DND-41 (cell line): ENCODE data around the gene RNMT.

Source experiments
- EZH2 ChIP-seq: IDR thresholded peaks from 3 replicates; pipeline ENCODE4 v1.6.1; 2012; ENCODE audit warnings: borderline replicate concordance, low read depth, mild to moderate bottlenecking, moderate library complexity, low read length, inconsistent platforms; ENCODE audit not compliant: severe bottlenecking
- TF ChIP-seq, protein P1 (sequence below): IDR thresholded peaks from 2 replicates; pipeline ENCODE4 v1.5.1; 2012; ENCODE audit warnings: borderline replicate concordance, low read length, moderate library complexity, mild to moderate bottlenecking; ENCODE audit not compliant: poor library complexity, severe bottlenecking; ENCODE audit errors: extremely low read depth

DNA sequence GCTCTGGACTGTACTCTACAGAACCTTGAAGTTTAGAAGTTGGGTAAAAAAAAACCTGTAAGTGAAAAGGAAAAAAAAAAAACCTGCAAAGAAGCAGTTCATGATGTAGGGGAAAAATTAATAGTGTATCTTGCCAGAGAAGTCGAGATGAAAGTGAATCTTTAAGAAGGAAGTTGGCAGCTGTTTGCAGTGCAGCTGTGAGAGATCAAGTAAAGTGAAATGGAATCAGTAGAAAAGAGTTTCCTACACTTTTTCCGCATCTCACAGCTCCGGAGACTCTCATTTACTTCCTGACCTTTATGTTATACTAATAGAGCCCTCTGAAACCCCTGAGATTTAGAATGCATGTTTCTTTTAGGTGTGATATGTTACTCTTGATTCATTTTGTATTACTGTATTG, 19.2 kb downstream of the RNMT start:
- TF ChIP-seq, protein P1, sequence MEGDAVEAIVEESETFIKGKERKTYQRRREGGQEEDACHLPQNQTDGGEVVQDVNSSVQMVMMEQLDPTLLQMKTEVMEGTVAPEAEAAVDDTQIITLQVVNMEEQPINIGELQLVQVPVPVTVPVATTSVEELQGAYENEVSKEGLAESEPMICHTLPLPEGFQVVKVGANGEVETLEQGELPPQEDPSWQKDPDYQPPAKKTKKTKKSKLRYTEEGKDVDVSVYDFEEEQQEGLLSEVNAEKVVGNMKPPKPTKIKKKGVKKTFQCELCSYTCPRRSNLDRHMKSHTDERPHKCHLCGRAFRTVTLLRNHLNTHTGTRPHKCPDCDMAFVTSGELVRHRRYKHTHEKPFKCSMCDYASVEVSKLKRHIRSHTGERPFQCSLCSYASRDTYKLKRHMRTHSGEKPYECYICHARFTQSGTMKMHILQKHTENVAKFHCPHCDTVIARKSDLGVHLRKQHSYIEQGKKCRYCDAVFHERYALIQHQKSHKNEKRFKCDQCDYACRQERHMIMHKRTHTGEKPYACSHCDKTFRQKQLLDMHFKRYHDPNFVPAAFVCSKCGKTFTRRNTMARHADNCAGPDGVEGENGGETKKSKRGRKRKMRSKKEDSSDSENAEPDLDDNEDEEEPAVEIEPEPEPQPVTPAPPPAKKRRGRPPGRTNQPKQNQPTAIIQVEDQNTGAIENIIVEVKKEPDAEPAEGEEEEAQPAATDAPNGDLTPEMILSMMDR: no peak
- TF ChIP-seq EZH2: no peak
